Progenitor cell of endocrine pancreas (in vitro differentiated cells): Measurements from ENCODE around the gene FMC1. TPM values are rescaled to one million over a fixed set of nuclear protein-coding genes. Genes with fewer than 3 reads are reported as not detected.
A peak's percentile ranks its signal among the peaks of the same experiment; 100 is the strongest.
"Not testable (repeated sequence)": the region's sequence is repeated elsewhere in the genome, so short reads cannot be mapped to it uniquely, and the experiment has no call there.

ENCODE experiments used
- DNase-seq: peaks from one replicate; pipeline ENCODE4 v3.0.0; 2021; ENCODE audit warnings: low spot score; ENCODE audit not compliant: unreplicated experiment
- H3K27ac Mint-ChIP-seq: 2 replicates; pipeline ENCODE4 v1.8.0; 2021; ENCODE audit warnings: mild to moderate bottlenecking, moderate library complexity, mixed read lengths
- H3K27me3 Mint-ChIP-seq: 2 replicates; pipeline ENCODE4 v1.8.0; 2021; ENCODE audit warnings: mixed read lengths
- H3K36me3 Mint-ChIP-seq: 2 replicates; pipeline ENCODE4 v1.8.0; 2022; ENCODE audit warnings: mixed read lengths; ENCODE audit not compliant: insufficient read depth
- H3K4me1 Mint-ChIP-seq: 2 replicates; pipeline ENCODE4 v1.8.0; 2021; ENCODE audit warnings: low read depth, mixed read lengths
- H3K4me3 Mint-ChIP-seq: 2 replicates; pipeline ENCODE4 v1.8.0; 2021; ENCODE audit warnings: low read depth, mild to moderate bottlenecking, moderate library complexity, mixed read lengths
- H3K9me3 Mint-ChIP-seq: 2 replicates; pipeline ENCODE4 v1.8.0; 2021; ENCODE audit warnings: low read depth, mixed read lengths
- total RNA-seq: library from RNA; stranded (reverse); gene quantifications from 2 replicates; pipeline ENCODE4 v1.2.1, GENCODE V29; 2021
- TF ChIP-seq, protein P1 (sequence below): fragments of 200-600 bp; sonication (generic); IDR thresholded peaks from one replicate; pipeline ENCODE4 v1.5.0; 2021; ENCODE audit warnings: antibody characterized with exemption, mild to moderate bottlenecking; ENCODE audit not compliant: unreplicated experiment

Gene FMC1
- total RNA-seq, 1 donor from 2014 or later: 17.9 TPM

DNA sequence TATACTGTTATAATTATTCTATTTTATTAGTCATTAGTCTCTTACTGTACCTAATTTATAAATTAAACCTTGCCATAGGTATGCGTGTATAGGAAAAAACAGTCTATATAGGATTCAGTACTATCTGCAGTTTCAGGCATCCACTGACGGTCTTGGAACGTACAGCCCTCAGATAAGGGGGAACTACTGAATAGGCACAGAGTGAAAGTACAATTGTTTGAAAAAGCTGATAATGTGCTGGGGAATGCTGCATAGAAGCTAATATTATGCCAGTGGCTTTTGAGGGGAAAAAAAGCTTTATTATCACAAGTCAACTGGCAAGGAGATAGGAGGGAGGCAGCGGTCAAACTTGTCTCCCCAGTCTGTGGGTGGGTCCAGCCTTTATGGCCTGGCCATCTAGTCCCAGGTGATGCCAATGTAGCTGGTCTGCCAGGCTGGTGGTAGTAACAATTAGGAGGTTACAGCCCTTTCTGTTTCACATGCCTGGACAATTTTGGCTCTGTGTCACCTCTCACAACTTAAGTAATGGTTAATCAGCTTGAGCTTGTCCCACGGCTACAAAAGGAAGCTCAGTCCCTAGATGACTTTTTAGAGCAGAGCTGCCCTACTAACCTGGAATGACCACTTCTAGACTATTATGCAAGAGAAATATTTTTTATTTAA, 8.3 kb upstream of the FMC1 start:
- peak overlapping the region; percentile 73 for H3K27ac Mint-ChIP-seq
- H3K4me3 Mint-ChIP-seq: no peak overlapping the region
- H3K9me3 Mint-ChIP-seq: no peaks in the 10 kb centered on the region
- no peaks in the 10 kb centered on the region for H3K36me3 Mint-ChIP-seq
- TF ChIP-seq, protein P1, sequence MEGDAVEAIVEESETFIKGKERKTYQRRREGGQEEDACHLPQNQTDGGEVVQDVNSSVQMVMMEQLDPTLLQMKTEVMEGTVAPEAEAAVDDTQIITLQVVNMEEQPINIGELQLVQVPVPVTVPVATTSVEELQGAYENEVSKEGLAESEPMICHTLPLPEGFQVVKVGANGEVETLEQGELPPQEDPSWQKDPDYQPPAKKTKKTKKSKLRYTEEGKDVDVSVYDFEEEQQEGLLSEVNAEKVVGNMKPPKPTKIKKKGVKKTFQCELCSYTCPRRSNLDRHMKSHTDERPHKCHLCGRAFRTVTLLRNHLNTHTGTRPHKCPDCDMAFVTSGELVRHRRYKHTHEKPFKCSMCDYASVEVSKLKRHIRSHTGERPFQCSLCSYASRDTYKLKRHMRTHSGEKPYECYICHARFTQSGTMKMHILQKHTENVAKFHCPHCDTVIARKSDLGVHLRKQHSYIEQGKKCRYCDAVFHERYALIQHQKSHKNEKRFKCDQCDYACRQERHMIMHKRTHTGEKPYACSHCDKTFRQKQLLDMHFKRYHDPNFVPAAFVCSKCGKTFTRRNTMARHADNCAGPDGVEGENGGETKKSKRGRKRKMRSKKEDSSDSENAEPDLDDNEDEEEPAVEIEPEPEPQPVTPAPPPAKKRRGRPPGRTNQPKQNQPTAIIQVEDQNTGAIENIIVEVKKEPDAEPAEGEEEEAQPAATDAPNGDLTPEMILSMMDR: no peak
- peaks cover 6% of the 10 kb centered on the region for H3K4me1 Mint-ChIP-seq
- no peaks in the 10 kb centered on the region for H3K27me3 Mint-ChIP-seq
- no peak for DNase-seq

DNA sequence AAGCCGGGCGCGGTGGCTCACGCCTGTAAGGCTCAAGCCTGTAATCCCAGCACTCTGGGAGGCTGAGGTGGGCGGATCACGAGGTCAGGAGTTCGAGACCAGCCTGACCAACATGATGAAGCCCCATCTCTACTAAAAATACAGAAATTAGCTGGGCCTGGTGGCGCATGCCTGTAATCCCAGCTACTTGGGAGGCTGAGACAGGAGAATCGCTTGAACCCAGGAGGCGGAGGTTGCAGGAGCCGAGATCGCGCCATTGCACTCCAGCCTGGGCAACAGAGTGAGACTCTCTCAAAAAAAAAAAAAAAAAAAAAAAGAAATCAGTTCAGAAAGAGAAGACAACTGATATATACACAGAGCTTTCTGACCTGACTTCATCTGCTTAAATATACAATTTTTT, 7.7 kb upstream of the FMC1 start:
- not testable (repeated sequence) for H3K4me3 Mint-ChIP-seq, H3K27ac Mint-ChIP-seq, H3K27me3 Mint-ChIP-seq, H3K9me3 Mint-ChIP-seq, H3K36me3 Mint-ChIP-seq, DNase-seq, H3K4me1 Mint-ChIP-seq

DNA sequence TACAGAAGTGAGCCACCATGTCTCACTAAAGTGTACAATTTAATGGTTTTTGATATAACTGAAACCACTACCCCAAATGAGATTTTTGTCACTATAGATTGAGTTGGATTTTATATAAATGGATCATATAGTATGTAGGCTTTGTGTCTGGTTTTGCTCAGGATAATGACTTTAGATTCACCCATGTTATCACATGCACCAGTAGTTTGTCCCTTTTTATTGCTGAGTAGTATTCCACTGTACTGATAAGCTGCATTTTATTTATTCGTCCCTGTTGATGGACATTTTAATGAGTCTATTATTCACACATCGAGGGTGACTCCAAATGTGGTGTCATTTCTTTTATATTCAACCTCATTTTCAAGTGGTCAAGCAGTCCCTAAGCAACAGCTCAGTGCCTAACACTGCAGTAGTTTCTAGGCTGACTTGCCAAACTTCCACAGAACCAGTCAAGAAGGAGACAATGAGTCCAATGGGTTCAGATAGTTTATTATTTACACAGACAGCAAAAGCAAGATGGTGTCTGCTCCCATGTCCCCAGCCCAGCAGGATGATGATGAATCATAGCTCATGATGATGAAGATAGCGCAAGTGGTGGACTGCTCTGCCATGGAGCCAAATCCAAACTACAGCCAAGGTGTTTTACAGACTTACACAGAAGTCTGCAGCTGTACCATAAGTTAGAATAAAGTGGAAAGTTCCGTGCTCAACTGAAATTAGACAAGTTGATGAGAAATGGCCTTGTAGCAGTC, 6.6 kb upstream of the FMC1 start:
- TF ChIP-seq, protein P1: no peak
- H3K27me3 Mint-ChIP-seq: no peaks in the 10 kb centered on the region
- peaks cover 1% of the 10 kb centered on the region for H3K36me3 Mint-ChIP-seq
- no peak overlapping the region for H3K27ac Mint-ChIP-seq
- H3K4me1 Mint-ChIP-seq: peaks cover 6% of the 10 kb centered on the region
- no peak overlapping the region for H3K4me3 Mint-ChIP-seq
- DNase-seq: no peak
- H3K9me3 Mint-ChIP-seq: peaks cover 5% of the 10 kb centered on the region

DNA sequence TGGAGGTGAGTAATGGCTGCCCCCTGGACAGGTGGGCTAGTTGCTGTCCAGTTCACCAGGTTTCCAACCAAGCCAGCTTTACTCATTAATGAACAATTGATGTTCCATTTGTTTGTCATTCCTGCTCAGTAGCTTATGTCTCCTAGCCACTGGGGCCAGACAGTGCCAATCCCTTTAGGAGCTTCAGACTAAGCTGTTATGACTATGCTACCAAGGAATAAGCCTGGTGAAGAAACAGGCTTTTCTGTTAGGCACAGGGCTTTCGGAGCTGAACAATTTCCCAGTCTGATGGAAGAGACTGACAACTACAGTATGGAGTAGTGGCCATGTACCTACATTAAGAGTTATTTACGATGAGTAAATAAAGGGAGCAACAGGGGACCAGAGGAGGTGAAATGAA, 2.1 kb upstream of the FMC1 start:
- Mint-ChIP-seq H3K4me1 (peaks cover 11% of the 10 kb centered on the region), H3K27me3 (no peaks in the 10 kb centered on the region), H3K27ac (peak overlapping the region; percentile 92), H3K9me3 (peaks cover 5% of the 10 kb centered on the region), H3K4me3 (peak overlapping the region; percentile 94), H3K36me3 (peaks cover 4% of the 10 kb centered on the region)
- TF ChIP-seq, protein P1: no peak
- DNase-seq: no peak

DNA sequence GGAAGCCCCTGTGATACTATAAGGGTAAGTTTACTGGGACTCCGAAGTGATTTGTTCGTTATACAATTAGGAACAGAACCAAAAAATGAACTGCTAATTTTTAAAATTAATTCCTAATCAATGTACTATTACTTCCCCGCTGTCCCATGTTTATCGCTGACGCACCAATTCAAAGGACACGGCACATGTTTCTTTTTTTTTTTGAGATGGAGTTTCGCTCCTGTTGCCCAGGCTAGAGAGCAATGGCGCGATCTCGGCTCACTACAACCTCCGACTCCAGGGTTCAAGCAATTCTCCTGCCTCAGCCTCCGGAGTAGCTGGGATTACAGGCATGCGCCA, 1.5 kb upstream of the FMC1 start:
- Mint-ChIP-seq H3K27me3 (no peaks in the 10 kb centered on the region), H3K9me3 (peaks cover 5% of the 10 kb centered on the region), H3K4me3 (peak overlapping the region; percentile 94), H3K27ac (peak overlapping the region; percentile 100), H3K4me1 (peaks cover 11% of the 10 kb centered on the region), H3K36me3 (peaks cover 6% of the 10 kb centered on the region)
- DNase-seq: no peak
- TF ChIP-seq, protein P1: no peak
